Inflammatory macrophage (primary cell): Measurements from ENCODE around the gene CIB4.
A peak's percentile ranks its signal among the peaks of the same experiment; 100 is the strongest.

Experiments used
- DNase-seq, 2 donors: peaks; one replicate each; pipeline ENCODE4 v3.0.0-alpha.2; 2020 to 2022

CIB4 gene

DNA sequence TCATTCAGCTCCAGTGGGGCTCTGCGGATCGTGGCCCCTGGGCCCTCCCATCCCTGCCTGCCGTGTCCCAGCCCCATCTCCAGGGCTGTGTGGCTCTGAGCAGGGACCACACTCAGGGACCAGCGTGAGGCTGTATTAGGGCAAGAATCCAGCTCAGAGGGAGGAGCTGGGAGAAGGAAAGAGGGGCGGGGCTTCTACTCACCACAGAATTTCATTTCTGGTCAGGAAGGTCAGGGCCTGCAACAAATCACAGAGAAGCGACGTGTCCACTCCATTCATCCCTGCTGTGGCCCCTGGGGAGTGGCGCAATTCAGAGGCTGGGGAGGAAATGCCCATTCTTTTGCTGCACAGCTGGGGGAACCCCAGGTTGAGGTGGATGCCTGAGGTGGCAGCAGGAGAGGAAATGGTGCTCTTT is 828 bp downstream of the CIB4 start:
- DNase-seq = peak in 1 of 2 donors; percentile 11

GRCh38 chr2:26639685-26640243 is 1.4 kb downstream of the CIB4 start:
- no peak for DNase-seq

DNA sequence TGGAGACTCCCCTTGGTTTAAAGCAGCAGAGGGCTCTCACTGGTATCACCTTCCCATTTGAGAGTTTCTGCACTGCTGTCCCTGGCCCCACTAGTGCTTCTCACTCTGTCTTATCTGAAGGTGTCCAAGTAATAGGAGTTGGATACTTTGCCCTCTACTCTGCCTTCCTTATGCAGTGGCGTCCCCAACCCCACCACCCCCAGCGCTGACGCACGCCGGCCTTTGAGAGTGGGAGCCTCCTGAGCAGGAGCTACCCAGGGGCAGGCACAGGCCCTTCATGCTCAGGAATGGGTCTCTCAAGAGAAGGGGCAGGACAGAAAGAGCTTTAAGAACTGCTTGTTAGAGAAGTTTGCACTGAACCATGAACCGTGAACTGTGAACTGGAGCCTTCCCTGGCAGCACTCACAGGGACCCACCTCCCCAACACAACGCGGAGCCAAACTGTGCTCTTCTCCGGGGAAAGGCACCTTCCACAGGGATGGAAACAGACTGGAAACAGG is 3.3 kb downstream of the CIB4 start:
- no peak for DNase-seq

DNA sequence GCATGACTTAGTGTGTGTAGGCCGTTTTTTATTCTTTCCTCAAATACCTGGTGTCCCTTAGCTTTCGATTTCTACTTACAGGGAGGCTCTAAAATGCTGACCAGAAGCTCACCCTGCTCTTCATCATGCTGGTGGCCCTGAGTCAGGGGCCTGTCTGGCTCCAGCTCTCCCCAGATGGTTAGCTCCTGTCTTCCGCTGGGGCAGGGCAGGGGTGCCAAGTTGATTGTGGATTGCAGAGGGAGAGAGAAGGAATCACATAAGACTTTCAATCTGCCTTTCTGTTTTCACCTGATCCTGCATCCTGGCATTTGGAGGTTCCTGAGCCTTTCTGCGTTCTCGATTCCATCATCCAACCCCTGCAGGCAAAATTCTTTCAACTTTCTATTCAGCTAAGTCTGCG is 4.2 kb downstream of the CIB4 start:
- DNase-seq = no peak

DNA sequence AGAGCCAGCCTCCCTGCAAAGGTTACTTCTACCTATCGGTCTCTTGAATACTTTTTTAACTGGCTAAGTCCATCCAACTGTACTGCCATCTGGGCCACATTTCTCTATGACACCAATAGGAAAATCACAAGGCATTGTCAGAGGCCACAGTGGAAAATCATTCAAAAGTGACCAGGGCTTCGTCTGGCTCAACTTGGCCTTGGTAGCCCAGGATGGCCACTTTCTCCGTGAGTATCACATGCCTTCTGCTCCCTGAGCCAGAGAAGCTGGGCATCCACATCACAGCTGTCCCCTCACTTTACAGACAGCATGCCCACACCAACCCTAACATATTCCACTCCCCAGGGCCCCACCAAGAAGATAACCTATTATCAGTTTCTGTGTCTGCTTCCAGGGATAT is 5.8 kb downstream of the CIB4 start:
- DNase-seq = no peak

GRCh38 chr2:26634636-26635230 is 6.4 kb downstream of the CIB4 start:
- no peak for DNase-seq

DNA sequence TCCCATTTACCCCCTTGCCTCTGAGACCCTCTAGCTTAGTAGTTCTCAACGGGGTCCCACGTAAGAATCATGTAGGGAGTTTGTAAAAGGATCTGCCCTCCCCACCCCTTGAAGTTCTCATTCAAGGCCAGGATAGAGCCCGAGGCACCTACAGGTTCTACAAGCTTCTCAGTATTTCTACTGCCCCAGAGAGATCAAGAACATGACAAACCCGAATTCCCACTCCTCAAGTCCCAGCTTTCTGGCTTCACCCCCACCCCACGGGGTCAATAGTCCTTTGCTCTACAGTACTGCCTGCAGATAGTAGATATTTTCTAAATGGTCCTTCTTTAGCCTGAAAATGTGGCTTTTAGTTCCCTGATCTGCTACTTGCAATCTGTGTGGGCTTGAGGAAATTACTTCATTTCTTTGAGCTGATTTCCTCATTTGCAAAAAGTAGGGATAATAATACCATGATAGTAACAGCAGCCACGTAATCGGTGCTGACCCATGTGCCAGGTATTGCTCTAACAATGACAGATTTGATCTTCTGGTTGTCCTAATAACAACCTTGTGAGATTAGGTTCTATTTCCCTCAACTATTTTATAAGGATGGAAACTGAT is 7.1 kb downstream of the CIB4 start:
- DNase-seq = peak; percentile 75 to 78

GRCh38 chr2:26633351-26633945 is 7.7 kb downstream of the CIB4 start:
- no peak for DNase-seq

DNA sequence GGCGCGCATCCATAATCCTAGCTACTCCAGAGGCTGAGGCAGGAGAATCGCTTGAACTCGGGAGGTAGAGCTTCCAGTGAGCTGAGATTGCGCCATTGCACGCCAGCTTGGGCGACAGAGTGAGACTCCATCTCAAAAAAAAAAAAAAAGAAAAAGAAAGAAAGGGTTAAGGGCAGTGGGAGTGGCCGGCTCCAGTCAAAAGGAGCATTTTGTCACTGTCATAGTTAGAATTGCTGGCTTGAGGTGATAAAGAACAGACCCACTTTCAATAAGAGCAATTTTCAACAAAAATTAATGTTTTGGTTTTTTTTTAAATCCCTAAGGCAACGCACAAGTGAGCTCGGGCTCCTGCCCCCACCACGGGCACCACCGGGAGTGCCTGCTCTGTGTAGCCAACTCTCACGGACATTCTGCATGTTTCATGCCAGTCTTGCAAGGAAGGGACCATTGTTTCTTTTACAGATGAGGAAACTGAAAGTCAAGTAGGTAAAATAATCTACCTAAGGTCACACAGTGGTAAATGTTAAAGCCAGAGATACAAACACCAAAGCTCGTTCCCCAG is 8.5 kb downstream of the CIB4 start:
- DNase-seq = no peak

GRCh38 chr2:26631401-26632170 is 9.6 kb downstream of the CIB4 start:
- no peak for DNase-seq

GRCh38 chr2:26630669-26631360 is 10.4 kb downstream of the CIB4 start:
- DNase-seq = no peak

DNA sequence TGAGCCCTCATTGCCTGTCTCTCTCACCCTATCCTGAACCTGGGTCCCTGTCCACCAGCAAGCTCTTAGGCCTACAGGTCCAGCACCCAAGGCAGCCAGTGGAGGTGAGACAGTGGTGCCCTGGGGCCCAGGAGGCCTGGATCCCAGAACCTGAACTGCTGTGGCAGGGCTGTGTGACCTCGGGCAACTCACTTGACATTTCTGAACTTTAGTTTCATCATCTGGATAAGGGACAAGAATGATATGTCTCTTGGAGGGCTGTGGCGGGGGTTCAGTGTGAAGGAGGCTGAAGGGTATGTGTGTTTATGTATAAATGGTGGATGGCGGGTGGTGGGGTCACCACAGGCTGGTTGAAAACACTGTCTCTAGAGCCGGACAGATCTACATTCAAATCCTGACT is 10.9 kb downstream of the CIB4 start:
- DNase-seq = no peak

- no peak for DNase-seq
Observed at GRCh38 chr2:26629751-26630150, 11.4 kb downstream of the CIB4 start.

DNA sequence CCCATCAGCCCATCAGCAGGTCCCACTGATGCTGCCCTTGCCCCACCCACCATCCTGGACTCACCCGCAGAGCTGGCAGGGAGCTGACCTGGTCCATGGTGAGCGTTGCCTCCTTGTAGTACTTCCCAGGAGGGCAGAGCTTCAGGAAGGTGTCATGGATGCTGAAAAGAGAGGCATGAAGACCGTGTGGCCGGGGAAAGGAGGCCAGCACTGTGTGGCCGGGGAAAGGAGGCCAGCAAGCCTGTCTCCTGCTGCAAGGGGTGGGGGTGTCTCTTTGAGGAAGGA is 11.9 kb downstream of the CIB4 start:
- DNase-seq = no peak

DNA sequence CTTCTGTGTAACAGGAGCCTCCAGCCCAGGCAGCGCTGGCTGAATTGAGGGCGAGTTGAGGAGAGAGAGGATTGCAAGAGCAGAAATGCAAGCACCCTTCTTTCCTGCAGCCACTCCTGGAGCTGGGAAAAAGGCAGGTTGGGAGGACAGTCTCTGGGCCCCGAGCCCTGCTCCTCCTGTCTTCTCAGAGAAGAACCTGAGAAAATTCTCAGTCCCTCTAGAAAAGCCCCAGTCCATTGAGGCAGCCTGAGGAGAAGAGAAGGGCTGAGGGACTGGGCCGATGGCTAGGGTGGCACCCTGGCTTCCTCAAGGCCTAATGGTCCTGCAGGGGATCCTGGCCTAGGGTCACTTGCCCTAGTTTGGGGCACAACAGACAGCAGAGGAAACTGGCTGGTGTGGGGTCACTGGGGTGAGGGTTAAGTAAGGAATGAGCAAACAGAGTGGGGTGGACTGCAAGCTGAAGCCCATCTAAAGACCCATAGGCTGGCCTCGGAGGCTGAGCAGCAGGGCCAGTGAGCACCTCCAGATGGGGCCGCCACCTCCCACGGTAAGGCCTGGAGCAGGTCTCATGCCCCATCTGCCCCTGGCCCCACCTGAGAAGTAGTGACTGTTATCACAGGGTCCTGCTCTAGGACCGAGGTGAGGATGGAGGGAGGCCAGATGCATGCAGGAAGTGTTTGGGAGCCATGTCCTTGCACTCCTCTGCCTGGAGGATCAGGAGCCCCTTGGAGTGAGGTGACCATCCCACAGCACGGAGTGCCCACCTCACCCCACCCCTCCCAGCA is 12.4 kb downstream of the CIB4 start:
- no peak for DNase-seq

DNA sequence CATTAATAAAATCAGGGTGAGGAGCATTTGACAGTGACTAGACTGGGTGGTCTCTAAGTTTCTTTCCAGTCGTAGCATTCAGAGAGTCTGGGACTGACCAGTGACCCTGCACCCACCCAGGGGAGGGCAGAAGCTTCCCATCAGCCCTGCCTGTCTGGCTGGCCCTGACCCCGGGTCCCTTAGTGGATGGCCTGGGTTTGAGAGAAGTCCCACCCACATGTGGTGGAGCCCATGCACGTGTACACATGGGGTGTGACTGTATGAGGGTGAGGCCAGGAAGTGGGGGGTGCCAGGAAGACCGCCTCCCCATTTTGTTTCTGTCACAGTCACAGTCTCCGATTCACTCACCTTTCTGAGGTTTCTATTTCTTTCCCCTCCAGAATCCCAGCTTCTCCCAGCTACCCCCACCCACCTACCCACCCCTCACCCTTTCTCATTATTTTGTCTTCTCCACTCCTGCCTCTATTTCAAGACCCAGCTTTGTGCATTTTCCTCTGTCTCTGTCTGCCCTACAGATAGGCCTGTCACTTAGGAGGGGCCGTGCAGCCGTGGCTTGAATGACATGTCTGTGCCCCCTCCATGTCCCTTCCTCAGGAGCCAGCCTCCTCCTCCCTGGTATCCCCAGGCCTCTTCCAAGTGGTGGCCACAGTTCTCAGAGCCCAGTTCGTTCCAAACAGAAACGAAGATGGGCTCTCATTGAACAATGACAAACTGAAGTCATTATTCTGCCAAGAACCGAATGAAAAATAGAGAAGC is 13.6 kb downstream of the CIB4 start:
- no peak for DNase-seq

DNA sequence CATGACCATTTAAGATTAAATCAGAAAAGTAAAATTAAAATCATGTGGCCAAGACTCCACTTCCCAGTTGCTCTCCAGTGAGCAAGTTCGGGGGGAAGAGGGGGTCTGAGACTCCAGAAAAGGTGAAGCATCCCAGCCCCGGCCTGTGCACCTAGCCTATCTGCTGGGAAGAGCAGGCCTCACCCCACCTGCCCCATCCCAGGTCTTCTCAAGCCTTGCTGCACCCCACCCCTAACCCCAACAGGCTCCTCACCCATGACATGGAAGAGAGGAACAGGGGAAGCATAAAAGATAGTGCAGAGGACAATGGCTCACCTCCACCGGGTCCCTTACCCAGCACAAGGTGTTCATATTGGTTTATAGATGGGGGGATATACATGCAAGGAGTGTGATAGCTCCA is 14.6 kb downstream of the CIB4 start:
- DNase-seq = no peak

GRCh38 chr2:26623541-26624495 is 17.3 kb downstream of the CIB4 start:
- no peak for DNase-seq

DNA sequence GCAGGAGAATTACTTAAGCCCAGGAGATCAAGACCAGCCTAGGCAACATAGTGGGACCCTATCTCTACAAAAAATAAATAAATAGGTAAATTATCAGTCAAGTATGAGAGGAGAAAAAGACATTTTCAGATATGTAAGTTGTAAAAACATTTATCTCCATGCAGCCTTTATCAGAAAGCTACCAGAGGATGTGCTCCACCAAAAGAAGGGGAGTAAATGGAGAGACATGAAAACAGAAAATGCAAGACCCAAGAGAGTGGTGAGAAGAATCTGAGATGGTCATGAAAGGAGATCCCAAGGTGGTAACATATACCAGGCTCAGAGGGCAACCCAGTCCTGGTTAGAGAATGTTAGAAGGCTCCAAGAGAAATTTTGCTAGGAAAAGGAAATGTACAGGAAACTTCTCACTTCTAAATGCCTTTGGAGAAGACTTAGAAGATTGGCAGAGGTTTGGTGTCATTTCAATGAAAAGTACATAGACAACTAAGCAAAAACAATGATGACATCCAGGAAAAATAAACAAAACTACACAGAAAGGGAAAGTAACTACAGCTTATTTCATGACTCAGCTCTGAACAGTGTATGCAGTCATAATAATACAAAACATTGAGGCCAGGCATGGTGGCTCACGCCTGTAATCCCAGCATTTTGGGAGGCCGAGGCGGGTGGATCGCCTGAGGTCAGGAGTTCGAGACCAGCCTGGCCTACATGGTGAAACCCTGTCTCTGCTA is 19.5 kb downstream of the CIB4 start:
- no peak for DNase-seq
